SK-N-SH treated with all-trans-retinoic acid at 6 μM for 48 hours (cell line): ENCODE data around the gene NRXN3.

Source experiments
- ATAC-seq: fragments of 200-7000 bp; cut with Tn5 transposase; 3 replicates; pipeline ENCODE4 v1.9.1; 2020; ENCODE audit warnings: mild to moderate bottlenecking, moderate library complexity
- ARNTL ChIP-seq: fragments of 450-650 bp; formaldehyde crosslinking; IDR thresholded peaks from 2 replicates; pipeline ENCODE4 v1.5.0; 2020; ENCODE audit warnings: low read depth, mild to moderate bottlenecking, moderate library complexity, borderline replicate concordance
- BACH2 ChIP-seq: fragments of 250-450 bp; sonication (Bioruptor Pico); IDR thresholded peaks from 2 replicates; pipeline ENCODE4 v1.9.0; 2021; ENCODE audit warnings: mild to moderate bottlenecking, borderline replicate concordance
- CSDC2 ChIP-seq: fragments of 250-450 bp; sonication (Bioruptor Pico); IDR thresholded peaks from 2 replicates; pipeline ENCODE4 v1.5.0; 2020; ENCODE audit warnings: mild to moderate bottlenecking, moderate library complexity
- CSRNP3 ChIP-seq: fragments of 250-450 bp; sonication (Bioruptor Pico); IDR thresholded peaks from 2 replicates; pipeline ENCODE4 v1.5.1; 2021; ENCODE audit warnings: mild to moderate bottlenecking, moderate library complexity
- ESRRG ChIP-seq: fragments of 250-450 bp; sonication (Bioruptor Pico); IDR thresholded peaks from 2 replicates; pipeline ENCODE4 v1.6.1; 2021; ENCODE audit warnings: mild to moderate bottlenecking
- GLIS3 ChIP-seq: fragments of 250-450 bp; sonication (Bioruptor Pico); IDR thresholded peaks from 2 replicates; pipeline ENCODE4 v1.5.0; 2020; ENCODE audit warnings: mild to moderate bottlenecking, moderate library complexity
- ISL1 ChIP-seq: fragments of 250-450 bp; sonication (Bioruptor Pico); IDR thresholded peaks from 2 replicates; pipeline ENCODE4 v2.1.2; 2022; ENCODE audit warnings: mild to moderate bottlenecking, moderate library complexity
- OSR1 ChIP-seq: fragments of 250-450 bp; sonication (Bioruptor Pico); IDR thresholded peaks from 2 replicates; pipeline ENCODE4 v1.8.0; 2022; ENCODE audit warnings: moderate library complexity, mild to moderate bottlenecking, inconsistent platforms
- PATZ1 ChIP-seq: fragments of 250-450 bp; sonication (Bioruptor Pico); IDR thresholded peaks from 2 replicates; pipeline ENCODE4 v1.8.0; 2020; ENCODE audit warnings: mild to moderate bottlenecking, moderate library complexity, borderline replicate concordance
- POU6F1 ChIP-seq: fragments of 250-450 bp; sonication (Bioruptor Pico); IDR thresholded peaks from 2 replicates; pipeline ENCODE4 v1.8.0; 2021; ENCODE audit warnings: low read depth, mild to moderate bottlenecking, moderate library complexity, borderline replicate concordance
- PPARA ChIP-seq: fragments of 250-450 bp; sonication (Bioruptor Pico); IDR thresholded peaks from 2 replicates; pipeline ENCODE4 v1.5.0; 2020; ENCODE audit warnings: mild to moderate bottlenecking, borderline replicate concordance
- RARB ChIP-seq: fragments of 250-450 bp; sonication (Bioruptor Pico); IDR thresholded peaks from 2 replicates; pipeline ENCODE4 v1.8.0; 2021; ENCODE audit warnings: mild to moderate bottlenecking, moderate library complexity
- SNAI2 ChIP-seq: fragments of 250-450 bp; sonication (Bioruptor Pico); IDR thresholded peaks from 2 replicates; pipeline ENCODE4 v1.5.0; 2020; ENCODE audit warnings: mild to moderate bottlenecking, moderate library complexity
- TCF4 ChIP-seq: fragments of 250-450 bp; sonication (Bioruptor Pico); IDR thresholded peaks from 2 replicates; pipeline ENCODE4 v1.8.0; 2021; ENCODE audit warnings: mild to moderate bottlenecking, moderate library complexity, borderline replicate concordance
- TOX ChIP-seq: fragments of 250-450 bp; sonication (Bioruptor Pico); IDR thresholded peaks from 2 replicates; pipeline ENCODE4 v1.8.0; 2021; ENCODE audit warnings: mild to moderate bottlenecking, moderate library complexity, borderline replicate concordance
- ZC3H10 ChIP-seq: fragments of 250-450 bp; sonication (Bioruptor Pico); IDR thresholded peaks from 2 replicates; pipeline ENCODE4 v1.5.1; 2021; ENCODE audit warnings: mild to moderate bottlenecking, moderate library complexity
- ZFP3 ChIP-seq: fragments of 250-450 bp; sonication (Bioruptor Pico); IDR thresholded peaks from 2 replicates; pipeline ENCODE4 v1.5.0; 2020; ENCODE audit warnings: mild to moderate bottlenecking, moderate library complexity
- ZFP30 ChIP-seq: fragments of 450-650 bp; formaldehyde crosslinking; IDR thresholded peaks from 2 replicates; pipeline ENCODE4 v1.5.0; 2022; ENCODE audit warnings: mild to moderate bottlenecking, moderate library complexity
- ZNF565 ChIP-seq: fragments of 450-650 bp; formaldehyde crosslinking; conservative IDR thresholded peaks from 2 replicates; pipeline ENCODE4 v1.5.0; 2020; ENCODE audit warnings: low read depth, mild to moderate bottlenecking, moderate library complexity
- ZNF70 ChIP-seq: fragments of 450-650 bp; formaldehyde crosslinking; IDR thresholded peaks from 2 replicates; pipeline ENCODE4 v1.5.0; 2020; ENCODE audit warnings: mild to moderate bottlenecking, moderate library complexity
- ZNF8 ChIP-seq: fragments of 450-650 bp; formaldehyde crosslinking; IDR thresholded peaks from 2 replicates; pipeline ENCODE4 v1.5.0; 2020; ENCODE audit warnings: mild to moderate bottlenecking, moderate library complexity
- TF ChIP-seq, protein P1 (sequence below): fragments of 250-450 bp; sonication (Bioruptor Pico); IDR thresholded peaks from 2 replicates; pipeline ENCODE4 v1.5.1; 2020; ENCODE audit warnings: low read depth, mild to moderate bottlenecking, moderate library complexity

NRXN3 gene

GRCh38 chr14:79356040-79356439 is 1185.9 kb downstream of the NRXN3 start:
- ATAC-seq, result peak; percentile 34; the same call in 1 of the 3 replicates
- TF ChIP-seq, protein P1, sequence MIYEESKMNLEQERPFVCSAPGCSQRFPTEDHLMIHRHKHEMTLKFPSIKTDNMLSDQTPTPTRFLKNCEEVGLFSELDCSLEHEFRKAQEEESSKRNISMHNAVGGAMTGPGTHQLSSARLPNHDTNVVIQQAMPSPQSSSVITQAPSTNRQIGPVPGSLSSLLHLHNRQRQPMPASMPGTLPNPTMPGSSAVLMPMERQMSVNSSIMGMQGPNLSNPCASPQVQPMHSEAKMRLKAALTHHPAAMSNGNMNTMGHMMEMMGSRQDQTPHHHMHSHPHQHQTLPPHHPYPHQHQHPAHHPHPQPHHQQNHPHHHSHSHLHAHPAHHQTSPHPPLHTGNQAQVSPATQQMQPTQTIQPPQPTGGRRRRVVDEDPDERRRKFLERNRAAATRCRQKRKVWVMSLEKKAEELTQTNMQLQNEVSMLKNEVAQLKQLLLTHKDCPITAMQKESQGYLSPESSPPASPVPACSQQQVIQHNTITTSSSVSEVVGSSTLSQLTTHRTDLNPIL (CRISPR knock-in tag), result no peak
- TF ChIP-seq PPARA (CRISPR knock-in tag) (no peak), ESRRG (CRISPR knock-in tag) (no peak), CSDC2 (CRISPR knock-in tag) (no peak), ZNF70 (CRISPR knock-in tag) (no peak), GLIS3 (CRISPR knock-in tag) (no peak), TCF4 (CRISPR knock-in tag) (no peak), ARNTL (CRISPR knock-in tag) (no peak), PATZ1 (CRISPR knock-in tag) (no peak)
- TF ChIP-seq, all 23 proteins: peak for 0

GRCh38 chr14:79357307-79357706 is 1187.1 kb downstream of the NRXN3 start:
- TF ChIP-seq, protein P1 (CRISPR knock-in tag), result no peak
- TF ChIP-seq BACH2 (CRISPR knock-in tag) (no peak), OSR1 (CRISPR knock-in tag) (no peak), TOX (no peak), GLIS3 (CRISPR knock-in tag) (no peak), ZNF70 (CRISPR knock-in tag) (no peak), ZFP3 (CRISPR knock-in tag) (no peak), ISL1 (CRISPR knock-in tag) (no peak), ZFP30 (CRISPR knock-in tag) (no peak), ESRRG (CRISPR knock-in tag) (no peak), ZC3H10 (no peak)
- no peak for ATAC-seq

DNA sequence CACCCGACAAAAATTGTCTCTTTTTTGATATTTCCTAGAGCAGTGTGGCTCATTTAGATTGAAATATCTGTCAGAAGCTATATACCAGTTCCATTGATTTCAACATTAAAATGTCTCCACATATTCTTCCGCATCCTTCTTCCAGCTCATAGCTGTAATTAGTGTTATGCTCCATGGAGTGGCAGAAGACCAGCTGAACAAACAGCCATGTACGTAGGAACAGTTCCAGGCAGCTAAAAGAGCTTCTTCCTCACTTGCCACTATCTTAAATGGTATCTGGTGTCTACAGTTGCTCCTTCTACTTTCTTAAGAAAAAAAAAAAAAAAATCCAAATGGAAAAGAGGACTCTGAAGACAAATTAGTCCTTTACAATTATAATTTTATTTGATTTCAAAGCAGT is 1193.1 kb downstream of the NRXN3 start:
- no peak for ATAC-seq
- no peak for TF ChIP-seq CSDC2 (CRISPR knock-in tag)

DNA sequence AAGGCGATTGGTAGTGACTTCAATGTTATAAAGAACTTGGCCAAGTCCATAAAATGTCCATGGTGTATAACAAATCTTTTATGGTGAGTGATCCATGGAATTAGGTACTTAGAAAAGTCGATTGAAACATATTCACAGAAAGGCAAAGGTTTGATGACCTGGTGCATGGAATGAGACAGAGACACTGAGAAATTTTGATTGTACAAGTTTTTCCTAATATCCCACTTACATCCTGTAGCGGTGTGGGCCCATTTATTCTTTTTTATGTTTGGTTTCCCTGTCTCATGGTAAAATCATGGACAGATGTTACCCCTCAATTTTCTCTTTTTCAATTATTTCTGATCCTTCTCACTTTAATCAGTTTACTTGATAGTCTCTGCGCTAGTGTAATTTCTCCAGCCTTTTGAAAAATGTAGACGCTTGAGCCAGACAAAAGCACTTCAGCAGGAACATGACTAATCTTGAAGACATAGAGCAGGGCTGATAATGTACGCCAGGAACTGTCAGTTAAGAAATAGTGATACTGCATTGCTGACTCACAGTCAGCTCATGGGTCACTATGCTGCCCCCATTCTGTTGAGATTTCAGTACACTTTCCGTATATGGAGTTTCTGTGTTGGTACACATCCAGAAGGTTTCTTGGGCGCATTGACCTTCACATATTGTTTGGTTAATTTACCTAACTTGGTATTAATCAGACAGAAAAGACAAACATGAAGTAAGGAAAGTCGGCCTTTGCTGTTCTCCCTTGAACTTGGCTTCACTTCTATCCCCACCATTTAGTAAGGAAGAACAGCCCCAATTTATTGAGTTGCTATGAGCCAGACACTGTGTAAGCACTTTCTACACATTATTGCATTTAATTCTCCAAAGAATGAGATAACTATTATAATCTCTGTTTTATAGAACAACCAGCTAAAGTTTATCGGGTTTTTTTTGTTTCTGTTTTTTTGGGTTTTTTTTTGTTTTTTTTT is 1199.5 kb downstream of the NRXN3 start:
- TF ChIP-seq TOX (peak; percentile 83; the same call in 1 of the 2 replicates), RARB (CRISPR knock-in tag) (peak; percentile 66; the same call in 1 of the 2 replicates), ISL1 (CRISPR knock-in tag) (peak; percentile 85), POU6F1 (CRISPR knock-in tag) (no peak)
- peak; percentile 98 for ATAC-seq

GRCh38 chr14:79370969-79371368 is 1200.8 kb downstream of the NRXN3 start:
- no peak for ATAC-seq
- TF ChIP-seq ESRRG (CRISPR knock-in tag) (no peak), ZNF8 (CRISPR knock-in tag) (no peak), PPARA (CRISPR knock-in tag) (no peak), TCF4 (CRISPR knock-in tag) (no peak), CSDC2 (CRISPR knock-in tag) (no peak), ZFP30 (CRISPR knock-in tag) (no peak), ZNF565 (CRISPR knock-in tag) (no peak), CSRNP3 (no peak), PATZ1 (CRISPR knock-in tag) (no peak), GLIS3 (CRISPR knock-in tag) (no peak), SNAI2 (CRISPR knock-in tag) (no peak), OSR1 (CRISPR knock-in tag) (no peak)
- TF ChIP-seq, protein P1 (CRISPR knock-in tag), result no peak
